Anterior cingulate cortex (tissue), 58 donors: ENCODE measurements around the gene ROBO1.

Source experiments
- DNase-seq, 58 donors: peaks; one replicate each; lab custom pipeline; 2025; lab: John Stamatoyannopoulos, UW

ROBO1 gene

GRCh38 chr3:79255292-79255691, 512.5 kb downstream of the ROBO1 start:
- DNase-seq = no peak

GRCh38 chr3:79253704-79254103, 514.1 kb downstream of the ROBO1 start:
- DNase-seq = no peak

GRCh38 chr3:79253271-79253670, 514.5 kb downstream of the ROBO1 start:
- peak in 5 of 58 donors; percentile 0 to 7 (median 3) for DNase-seq

GRCh38 chr3:79250746-79251145, 517.1 kb downstream of the ROBO1 start:
- DNase-seq = no peak

GRCh38 chr3:79249701-79250100, 518.1 kb downstream of the ROBO1 start:
- DNase-seq = no peak

GRCh38 chr3:79247725-79248043, 520.1 kb downstream of the ROBO1 start:
- DNase-seq = no peak

- DNase-seq = no peak
Observed at GRCh38 chr3:79246875-79247724, 520.7 kb downstream of the ROBO1 start.

- DNase-seq = no peak
Observed at GRCh38 chr3:79245284-79246138, 522.3 kb downstream of the ROBO1 start.

GRCh38 chr3:79236496-79236895, 531.3 kb downstream of the ROBO1 start:
- DNase-seq = no peak

GRCh38 chr3:79233431-79234060, 534.3 kb downstream of the ROBO1 start:
- no peak for DNase-seq

- no peak for DNase-seq
Observed at GRCh38 chr3:79230266-79230665, 537.5 kb downstream of the ROBO1 start.

- DNase-seq = no peak
Observed at GRCh38 chr3:79217096-79217495, 550.7 kb downstream of the ROBO1 start.

- DNase-seq = no peak
Observed at GRCh38 chr3:79215286-79215685, 552.5 kb downstream of the ROBO1 start.

GRCh38 chr3:79211586-79212359, 556.0 kb downstream of the ROBO1 start:
- no peak for DNase-seq

GRCh38 chr3:79204351-79204750, 563.4 kb downstream of the ROBO1 start:
- DNase-seq = no peak

GRCh38 chr3:79203144-79203519, 564.7 kb downstream of the ROBO1 start:
- DNase-seq = no peak

GRCh38 chr3:79202471-79203143, 565.2 kb downstream of the ROBO1 start:
- DNase-seq = no peak

- DNase-seq = no peak
Observed at GRCh38 chr3:79200456-79200855, 567.3 kb downstream of the ROBO1 start.

GRCh38 chr3:79199966-79200365, 567.8 kb downstream of the ROBO1 start:
- no peak for DNase-seq

- DNase-seq = peak in 2 of 58 donors; percentile 8 to 19
Observed at GRCh38 chr3:79187426-79187825, 580.4 kb downstream of the ROBO1 start.
